AG04450 (cell line): ENCODE measurements around the gene PNPT1. TPM values are rescaled to one million over a fixed set of nuclear protein-coding genes. Genes with fewer than 3 reads are reported as not detected.
"Not testable (repeated sequence)": the region's sequence is repeated elsewhere in the genome, so short reads cannot be mapped to it uniquely, and the experiment has no call there.

ENCODE experiments used
- CTCF ChIA-PET: fragments of 300-600, 350-600 bp; formaldehyde crosslinking; extraction: SDS; loops from one replicate; lab custom pipeline; 2022; ENCODE audit warnings: antibody characterized with exemption, inconsistent platforms; lab: Charles Lee
- POLR2A ChIA-PET: fragments of 350-600 bp; formaldehyde crosslinking; extraction: SDS; loops from one replicate; lab custom pipeline; 2021; ENCODE audit warnings: antibody characterized with exemption, inconsistent platforms; lab: Yijun Ruan, JAX
- DNase-seq: peaks from one replicate; pipeline ENCODE4 v3.0.0-alpha.2; 2011; ENCODE audit warnings: low read depth, low spot score
- H3K27ac ChIP-seq: one replicate; pipeline ENCODE4 v1.5.1; 2012; ENCODE audit warnings: low read depth, low read length, control low read depth
- H3K27me3 ChIP-seq: one replicate; pipeline ENCODE4 v1.6.0; 2012; ENCODE audit warnings: low read length; ENCODE audit not compliant: control insufficient read depth, insufficient read depth
- H3K4me3 ChIP-seq: 2 replicates; pipeline ENCODE4 v1.5.1; 2011; ENCODE audit warnings: mild to moderate bottlenecking, low read depth, low read length, control low read depth
- H3K9me3 ChIP-seq: 2 replicates; pipeline ENCODE4 v1.5.1; 2012; ENCODE audit warnings: low read length; ENCODE audit not compliant: control insufficient read depth, insufficient read depth
- CTCF ChIP-seq: IDR thresholded peaks from 2 replicates; pipeline ENCODE4 v1.5.1; 2011; ENCODE audit warnings: low read depth, low read length, control low read depth, inconsistent platforms
- polyA plus RNA-seq: library from polyadenylated mRNA; depleted of rRNA; stranded (reverse); fragments of >200 nt; gene quantifications from 2 replicates; pipeline ENCODE4 v1.2.3, GENCODE V29; 2011

The PNPT1 gene
- polyA plus RNA-seq, 1 experiment = 15.9 TPM

DNA sequence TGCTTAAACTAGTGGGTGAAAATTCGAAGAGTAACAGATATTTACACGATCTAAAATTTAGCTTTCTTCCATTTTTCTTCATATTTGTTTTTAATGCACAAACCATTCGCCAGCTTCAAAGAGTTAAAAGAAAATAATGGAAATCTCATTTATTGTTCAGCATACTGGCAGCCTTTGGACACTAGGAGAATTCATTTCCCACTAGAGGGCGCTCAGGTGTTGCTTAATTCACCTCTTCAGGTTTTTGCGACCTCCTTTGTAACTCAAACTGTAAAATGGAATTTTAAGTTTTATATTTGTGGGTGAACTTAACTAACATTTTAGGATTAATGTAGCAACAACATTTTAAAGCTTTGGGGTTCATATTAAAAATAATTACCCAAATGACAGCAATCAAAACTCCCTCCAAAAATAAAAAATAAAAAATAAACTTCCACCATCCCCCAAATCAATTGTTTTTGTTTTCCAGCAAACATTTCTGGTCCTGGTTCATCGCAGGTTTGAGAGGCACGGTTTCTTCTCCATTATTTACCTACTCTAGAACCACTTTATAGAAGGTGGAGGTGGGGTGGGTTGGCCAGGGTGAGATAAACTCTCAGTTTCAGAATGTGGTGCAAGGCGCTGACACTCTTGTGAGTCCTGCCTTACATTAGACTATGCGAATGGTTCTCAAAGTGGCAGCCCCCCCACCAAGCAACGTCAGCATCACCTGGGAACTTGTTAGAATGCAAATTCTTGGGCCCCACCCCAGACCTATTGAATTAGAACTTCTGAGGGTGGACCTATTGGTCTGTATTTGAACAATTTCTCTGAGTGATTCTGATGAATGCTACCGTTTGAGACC is 24.7 kb upstream of the PNPT1 start:
- ChIA-PET POLR2A (no interaction called here), CTCF (interaction anchor here (0.6 to 8.9 kb wide), 72 partner anchors 9 to 465 kb away, joined by 3 to 137 read pairs (median 5); partner anchors contain the start of gene CCDC85A)
- Histone ChIP-seq H3K27ac (no peak overlapping the region), H3K27me3 (peaks cover 3% of the 10 kb centered on the region), H3K9me3 (no peaks in the 10 kb centered on the region), H3K4me3 (no peak overlapping the region)
- TF ChIP-seq CTCF = peak; percentile 85
- DNase-seq = peak; percentile 43

- no peak for DNase-seq
- no peak for TF ChIP-seq CTCF
- POLR2A ChIA-PET = no interaction called here
These were observed 22.0 kb upstream of the PNPT1 start for GRCh38 chr2:55715626-55716025.

GRCh38 chr2:55715178-55715577 is 21.5 kb upstream of the PNPT1 start:
- CTCF ChIA-PET = interaction anchor here (8.9 kb wide), 1 partner anchor 247 kb away, joined by 137 read pairs; no protein-coding TSS in a partner anchor
- H3K4me3 ChIP-seq, POLR2A ChIA-PET, H3K9me3 ChIP-seq, DNase-seq, H3K27me3 ChIP-seq, H3K27ac ChIP-seq: not testable (repeated sequence)

More at GRCh38 chr2:55715626-55716025, 22.0 kb upstream of the PNPT1 start:
- peaks cover 3% of the 10 kb centered on the region for H3K27me3 ChIP-seq
- no peak overlapping the region for H3K27ac ChIP-seq
- no peaks in the 10 kb centered on the region for H3K9me3 ChIP-seq
- H3K4me3 ChIP-seq = no peak overlapping the region
- CTCF ChIA-PET = interaction anchor here (8.9 kb wide), 1 partner anchor 246 kb away, joined by 137 read pairs; no protein-coding TSS in a partner anchor

GRCh38 chr2:55712477-55713060 is 18.9 kb upstream of the PNPT1 start:
- Histone ChIP-seq H3K9me3 (no peaks in the 10 kb centered on the region), H3K27ac (no peak overlapping the region), H3K4me3 (no peak overlapping the region), H3K27me3 (peaks cover 3% of the 10 kb centered on the region)
- POLR2A ChIA-PET = no interaction called here
- CTCF ChIA-PET = interaction anchor here (1.0 kb wide), 1 partner anchor 471 kb away, joined by 3 read pairs; the partner anchor contains the start of gene CCDC85A
- DNase-seq = no peak
- TF ChIP-seq CTCF = no peak

DNA sequence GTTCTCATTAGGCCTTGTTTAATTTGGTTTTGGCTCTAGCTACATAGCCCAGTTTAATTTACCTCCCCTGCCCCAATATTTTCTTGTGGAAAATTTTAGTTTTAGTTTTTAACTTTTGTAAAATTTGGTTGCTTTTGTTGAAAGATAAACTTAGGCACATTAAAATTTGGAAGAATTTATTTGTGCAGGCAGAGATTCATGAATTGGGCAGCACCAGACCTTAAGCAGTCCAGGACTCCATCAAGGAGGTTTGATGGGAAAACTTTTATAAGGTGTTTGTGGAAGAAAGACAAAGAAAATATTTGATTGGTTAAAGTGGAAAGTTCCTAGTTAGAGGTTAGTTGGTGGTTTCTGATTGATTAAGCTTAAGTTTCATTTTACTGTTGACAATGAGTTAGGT is 16.4 kb upstream of the PNPT1 start:
- Histone ChIP-seq H3K4me3 (no peak overlapping the region), H3K9me3 (no peaks in the 10 kb centered on the region), H3K27ac (no peak overlapping the region), H3K27me3 (no peaks in the 10 kb centered on the region)
- no peak for TF ChIP-seq CTCF
- ChIA-PET POLR2A (no interaction called here), CTCF (interaction anchor here (2.1 to 2.2 kb wide), 2 partner anchors 9 to 301 kb away, joined by 6 to 33 read pairs; no protein-coding TSS in a partner anchor)
- DNase-seq = no peak
